Glutamatergic neuron (in vitro differentiated cells): ENCODE measurements around the gene CTXN2. TPM values are rescaled to one million over a fixed set of nuclear protein-coding genes. Genes with fewer than 3 reads are reported as not detected.

Experiments used
- DNase-seq: peaks from one replicate; pipeline ENCODE4 v3.0.0; 2022
- H3K27ac Mint-ChIP-seq: one replicate; pipeline ENCODE4 v1.8.0; 2020; ENCODE audit warnings: mild to moderate bottlenecking, mixed read lengths, inconsistent platforms; ENCODE audit not compliant: unreplicated experiment
- H3K27me3 Mint-ChIP-seq: one replicate; pipeline ENCODE4 v1.8.0; 2020; ENCODE audit warnings: mild to moderate bottlenecking, moderate library complexity, mixed read lengths, inconsistent platforms; ENCODE audit not compliant: unreplicated experiment
- H3K36me3 Mint-ChIP-seq: one replicate; pipeline ENCODE4 v1.8.0; 2020; ENCODE audit warnings: mild to moderate bottlenecking, mixed read lengths, inconsistent platforms; ENCODE audit not compliant: unreplicated experiment
- H3K4me1 Mint-ChIP-seq: one replicate; pipeline ENCODE4 v1.8.0; 2020; ENCODE audit warnings: mild to moderate bottlenecking, low read depth, mixed read lengths, inconsistent platforms; ENCODE audit not compliant: unreplicated experiment
- H3K4me3 Mint-ChIP-seq: one replicate; pipeline ENCODE4 v1.8.0; 2020; ENCODE audit warnings: mild to moderate bottlenecking, mixed read lengths, inconsistent platforms; ENCODE audit not compliant: unreplicated experiment
- H3K9me3 Mint-ChIP-seq: one replicate; pipeline ENCODE4 v1.8.0; 2020; ENCODE audit warnings: mild to moderate bottlenecking, moderate library complexity, mixed read lengths, inconsistent platforms; ENCODE audit not compliant: unreplicated experiment
- CTCF ChIP-seq: fragments of 200-600 bp; sonication (generic); IDR thresholded peaks from one replicate; pipeline ENCODE4 v1.5.0; 2021; ENCODE audit not compliant: partially characterized antibody, unreplicated experiment
- total RNA-seq: library from RNA; stranded (reverse); fragmentation: NEBNext Ultra II Directional; extraction: Animal tissue kit (Norgen Biotek cat#: 25700); gene quantifications from one replicate; pipeline ENCODE4 v1.2.1, GENCODE V29; 2021; ENCODE audit not compliant: unreplicated experiment

The CTXN2 gene
- total RNA-seq, 1 donor from 2014 or later: 0.22 TPM

- DNase-seq: no peak
- H3K27ac Mint-ChIP-seq: no peak overlapping the region
- H3K27me3 Mint-ChIP-seq: peaks cover 3% of the 10 kb centered on the region
- H3K4me1 Mint-ChIP-seq: no peaks in the 10 kb centered on the region
- no peaks in the 10 kb centered on the region for H3K36me3 Mint-ChIP-seq
- no peak for TF ChIP-seq CTCF
- no peak overlapping the region for H3K4me3 Mint-ChIP-seq
- H3K9me3 Mint-ChIP-seq: peaks cover 5% of the 10 kb centered on the region
These were observed 8.7 kb upstream of the CTXN2 start for GRCh38 chr15:48182749-48183148.

- H3K4me3 Mint-ChIP-seq: no peak overlapping the region
- TF ChIP-seq CTCF: no peak
- H3K27me3 Mint-ChIP-seq: no peaks in the 10 kb centered on the region
- H3K4me1 Mint-ChIP-seq: peaks cover under 1% of the 10 kb centered on the region
- no peak for DNase-seq
- no peaks in the 10 kb centered on the region for H3K9me3 Mint-ChIP-seq
- no peak overlapping the region for H3K27ac Mint-ChIP-seq
- no peaks in the 10 kb centered on the region for H3K36me3 Mint-ChIP-seq
These were observed 5.9 kb upstream of the CTXN2 start for GRCh38 chr15:48185529-48185928.

- Mint-ChIP-seq H3K4me3 (no peak overlapping the region), H3K27me3 (no peaks in the 10 kb centered on the region), H3K9me3 (peaks cover under 1% of the 10 kb centered on the region), H3K36me3 (no peaks in the 10 kb centered on the region), H3K27ac (no peak overlapping the region), H3K4me1 (peaks cover 5% of the 10 kb centered on the region)
- no peak for TF ChIP-seq CTCF
- no peak for DNase-seq
These were observed 5.2 kb upstream of the CTXN2 start for GRCh38 chr15:48186271-48186670.

- DNase-seq: peak; percentile 19
- H3K27ac Mint-ChIP-seq: peak overlapping the region; percentile 76
These were observed 412 bp upstream of the CTXN2 start for GRCh38 chr15:48190932-48191573.

More at GRCh38 chr15:48190932-48191573, 412 bp upstream of the CTXN2 start:
- Mint-ChIP-seq H3K4me1 (peaks cover 12% of the 10 kb centered on the region), H3K36me3 (no peaks in the 10 kb centered on the region), H3K27me3 (peaks cover 6% of the 10 kb centered on the region), H3K4me3 (peak overlapping the region; percentile 99), H3K9me3 (peaks cover 3% of the 10 kb centered on the region)
- no peak for TF ChIP-seq CTCF
